A673 (cell line): Measurements from ENCODE around the gene MAPRE3. TPM values are rescaled to one million over a fixed set of nuclear protein-coding genes. Genes with fewer than 3 reads are reported as not detected.

Source experiments
- BruUV-seq: library from RNA; stranded (reverse); fragments of 400-500 nt; replicated peaks from 2 replicates; lab custom pipeline; 2021; lab: Mats Ljungman, UMichigan
- CTCF ChIA-PET: fragments of 300-600 bp; sonication (Branson Sonifier 250); formaldehyde crosslinking; loops from one replicate; lab custom pipeline; 2022; ENCODE audit warnings: antibody characterized with exemption; lab: Charles Lee
- POLR2A ChIA-PET: fragments of 300-600 bp; sonication (Branson Sonifier 250); formaldehyde crosslinking; loops from one replicate; lab custom pipeline; 2022; ENCODE audit warnings: antibody characterized with exemption; ENCODE audit not compliant: low non-redundant PET; lab: Charles Lee
- DNase-seq: peaks from one replicate; pipeline ENCODE4 v3.0.0-alpha.2; 2015; ENCODE audit warnings: low spot score
- H3K27ac ChIP-seq: fragments of 200-600 bp; sonication (generic); 2 replicates; pipeline ENCODE4 v1.5.1; 2016; ENCODE audit warnings: mixed run types, low read depth, mild to moderate bottlenecking, mixed read lengths, antibody characterized with exemption, low read length; ENCODE audit not compliant: poor library complexity, severe bottlenecking
- H3K27me3 ChIP-seq: fragments of 200-600 bp; sonication (generic); replicated peaks from 2 replicates; pipeline ENCODE4 v1.6.1; 2017; ENCODE audit warnings: mixed run types, low read depth, mild to moderate bottlenecking, mixed read lengths, antibody characterized with exemption, low read length; ENCODE audit not compliant: insufficient read depth, poor library complexity
- H3K36me3 ChIP-seq: fragments of 200-600 bp; sonication (generic); 2 replicates; pipeline ENCODE4 v1.6.1; 2016; ENCODE audit warnings: mixed run types, mild to moderate bottlenecking, mixed read lengths, antibody characterized with exemption, low read length; ENCODE audit not compliant: insufficient read depth, poor library complexity, severe bottlenecking
- H3K4me1 ChIP-seq: fragments of 200-600 bp; sonication (generic); 2 replicates; pipeline ENCODE4 v1.6.1; 2017; ENCODE audit warnings: mixed run types, mild to moderate bottlenecking, mixed read lengths, antibody characterized with exemption, low read length; ENCODE audit not compliant: insufficient read depth, poor library complexity, severe bottlenecking
- H3K4me3 ChIP-seq: fragments of 200-600 bp; sonication (generic); 2 replicates; pipeline ENCODE4 v1.5.1; 2016; ENCODE audit warnings: low read depth, mixed run types, mild to moderate bottlenecking, mixed read lengths, low read length; ENCODE audit not compliant: poor library complexity, severe bottlenecking
- H3K9me3 ChIP-seq: fragments of 200-600 bp; sonication (generic); 2 replicates; pipeline ENCODE4 v1.6.1; 2016; ENCODE audit warnings: mixed run types, low read depth, mild to moderate bottlenecking, mixed read lengths, antibody characterized with exemption, low read length; ENCODE audit not compliant: poor library complexity, severe bottlenecking
- EZH2 ChIP-seq: fragments of 200-600 bp; sonication (generic); IDR thresholded peaks from 2 replicates; pipeline ENCODE4 v1.6.1; 2017; ENCODE audit warnings: borderline replicate concordance, low read depth, mild to moderate bottlenecking, mixed read lengths, antibody characterized with exemption, low read length; ENCODE audit not compliant: poor library complexity, severe bottlenecking
- intact Hi-C: fragments of 100-400 bp; cut with micrococcal nuclease; formaldehyde crosslinking; loops from one replicate; pipeline ENCODE4 v1.10.0; 2022; ENCODE audit not compliant: unreplicated experiment
- total RNA-seq: library from RNA; stranded (reverse); gene quantifications from 2 replicates; pipeline ENCODE4 v1.2.3, GENCODE V29; 2021
- TF ChIP-seq, protein P1 (sequence below): fragments of 300-800, 200-600 bp; sonication (generic); conservative IDR thresholded peaks from 2 replicates; pipeline ENCODE4 v1.5.1; 2017; ENCODE audit warnings: low read depth, mild to moderate bottlenecking, antibody characterized with exemption, low read length, moderate library complexity, mixed read lengths

The MAPRE3 gene
- total RNA-seq, 1 experiment from 2014 or later, result 8.4 TPM

- no peak overlapping the region for H3K27ac ChIP-seq
- CTCF ChIA-PET, result interaction anchor here (1.9 kb wide), 1 partner anchor 94 kb away, joined by 10 read pairs; no protein-coding TSS in a partner anchor
- H3K9me3 ChIP-seq, result no peaks in the 10 kb centered on the region
- H3K4me3 ChIP-seq, result no peak overlapping the region
- H3K36me3 ChIP-seq, result peaks cover 34% of the 10 kb centered on the region
- H3K4me1 ChIP-seq, result no peaks in the 10 kb centered on the region
- no peak for TF ChIP-seq EZH2
- TF ChIP-seq, protein P1, sequence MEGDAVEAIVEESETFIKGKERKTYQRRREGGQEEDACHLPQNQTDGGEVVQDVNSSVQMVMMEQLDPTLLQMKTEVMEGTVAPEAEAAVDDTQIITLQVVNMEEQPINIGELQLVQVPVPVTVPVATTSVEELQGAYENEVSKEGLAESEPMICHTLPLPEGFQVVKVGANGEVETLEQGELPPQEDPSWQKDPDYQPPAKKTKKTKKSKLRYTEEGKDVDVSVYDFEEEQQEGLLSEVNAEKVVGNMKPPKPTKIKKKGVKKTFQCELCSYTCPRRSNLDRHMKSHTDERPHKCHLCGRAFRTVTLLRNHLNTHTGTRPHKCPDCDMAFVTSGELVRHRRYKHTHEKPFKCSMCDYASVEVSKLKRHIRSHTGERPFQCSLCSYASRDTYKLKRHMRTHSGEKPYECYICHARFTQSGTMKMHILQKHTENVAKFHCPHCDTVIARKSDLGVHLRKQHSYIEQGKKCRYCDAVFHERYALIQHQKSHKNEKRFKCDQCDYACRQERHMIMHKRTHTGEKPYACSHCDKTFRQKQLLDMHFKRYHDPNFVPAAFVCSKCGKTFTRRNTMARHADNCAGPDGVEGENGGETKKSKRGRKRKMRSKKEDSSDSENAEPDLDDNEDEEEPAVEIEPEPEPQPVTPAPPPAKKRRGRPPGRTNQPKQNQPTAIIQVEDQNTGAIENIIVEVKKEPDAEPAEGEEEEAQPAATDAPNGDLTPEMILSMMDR, result no peak
- BruUV-seq, result no TSS peak
- DNase-seq, result no peak
- intact Hi-C loops, result no loop called here
- POLR2A ChIA-PET, result no interaction called here
- no peaks in the 10 kb centered on the region for H3K27me3 ChIP-seq
These were observed 30.4 kb upstream of the MAPRE3 start for GRCh38 chr2:26940001-26940400.

GRCh38 chr2:26941486-26941885 is 29.0 kb upstream of the MAPRE3 start:
- Histone ChIP-seq H3K4me3 (no peak overlapping the region), H3K36me3 (peaks cover 35% of the 10 kb centered on the region), H3K4me1 (no peaks in the 10 kb centered on the region), H3K27me3 (no peaks in the 10 kb centered on the region), H3K27ac (no peak overlapping the region), H3K9me3 (no peaks in the 10 kb centered on the region)
- no TSS peak for BruUV-seq
- no peak for TF ChIP-seq EZH2
- TF ChIP-seq, protein P1, result no peak
- no peak for DNase-seq
- CTCF ChIA-PET, result interaction anchor here (1.7 to 2.6 kb wide), 2 partner anchors 20 to 96 kb away, joined by 4 to 38 read pairs; no protein-coding TSS in a partner anchor
- intact Hi-C loops, result no loop called here
- POLR2A ChIA-PET, result interaction anchor here (0.7 kb wide), 1 partner anchor 92 kb away, joined by 3 read pairs; no protein-coding TSS in a partner anchor

- no TSS peak for BruUV-seq
- H3K9me3 ChIP-seq, result no peaks in the 10 kb centered on the region
- H3K27ac ChIP-seq, result no peak overlapping the region
- H3K4me1 ChIP-seq, result no peaks in the 10 kb centered on the region
- peak; percentile 73 for DNase-seq
- no peak for TF ChIP-seq EZH2
- TF ChIP-seq, protein P1, result peak; percentile 89
- H3K4me3 ChIP-seq, result no peak overlapping the region
- intact Hi-C loops, result loop anchor here (1.0 kb wide), 1 partner anchor 96 kb away; no protein-coding TSS in a partner anchor
- H3K36me3 ChIP-seq, result peaks cover 43% of the 10 kb centered on the region
- ChIA-PET CTCF (interaction anchor here (0.6 to 2.6 kb wide), 9 partner anchors 10 to 632 kb away, joined by 3 to 38 read pairs (median 4); no protein-coding TSS in a partner anchor), POLR2A (no interaction called here)
- no peaks in the 10 kb centered on the region for H3K27me3 ChIP-seq
These were observed 27.7 kb upstream of the MAPRE3 start for GRCh38 chr2:26942543-26943295.
